ENCODE results near the gene ZDHHC17.

GRCh38 chr12:76863837-76864236, 99.9 kb downstream of the ZDHHC17 start:
- TF ChIP-seq POLR2A (IDR thresholded peaks at IDR 0.05): no peak
- TF ChIP-seq CTCF (IDR thresholded peaks at IDR 0.05): no peak
- TF ChIP-seq EP300 (IDR thresholded peaks at IDR 0.05): no peak

All from tibial nerve (tissue), 4 donors.